ENCODE data around the gene CARS1. TPM values are rescaled to one million over a fixed set of nuclear protein-coding genes. Genes with fewer than 3 reads are reported as not detected.

Gene CARS1
- total and polyA plus RNA-seq, 2 donors (not counting 1 experiment from before 2014, with no cell fraction given): 31.3 to 49.5 TPM

DNA sequence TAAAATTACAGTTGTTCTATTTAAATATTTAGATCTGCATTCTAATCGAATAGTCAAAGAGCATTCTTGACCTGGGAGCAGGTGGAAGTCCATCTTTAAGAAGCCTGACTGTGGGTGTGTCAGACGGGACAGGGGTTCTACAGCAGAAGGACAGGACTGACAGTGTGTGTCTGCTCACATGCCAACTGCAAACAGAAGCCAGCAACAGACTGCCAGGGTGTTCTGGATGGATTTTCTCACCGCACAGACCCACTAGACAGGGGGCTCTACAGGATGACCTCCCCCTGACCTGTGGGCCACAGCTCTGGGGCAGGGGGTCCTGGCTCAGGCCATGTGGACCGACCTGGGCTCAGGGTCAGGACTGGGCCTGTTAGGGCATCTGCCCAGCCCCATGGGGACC lies 42.3 kb downstream of the CARS1 start:
- DNase-seq (no peak), ATAC-seq (ENCODE audit: low read depth) (no peak)
- ChIA-PET POLR2A (no interaction called here), CTCF (no interaction called here)
- no peak overlapping the region for H3K27ac Mint-ChIP-seq
- Histone ChIP-seq H3K36me3 (replicated peaks in 1 of 2; ENCODE audit: control extremely low read depth in 1 of 2, control insufficient read depth in 1 of 2, extremely low read depth in 1 of 2, insufficient read depth in 2 of 2, low read length in 1 of 2) (peaks cover 3 to 76% of the 10 kb centered on the region in 2 experiments), H4K20me1 (ENCODE audit: control insufficient read depth, insufficient read depth, low read length, poor library complexity, severe bottlenecking) (no peaks in the 10 kb centered on the region), H3K79me2 (ENCODE audit: control insufficient read depth, insufficient read depth, low read length) (no peaks in the 10 kb centered on the region), H3K4me2 (replicated peaks; ENCODE audit: low read depth, low read length, poor library complexity, severe bottlenecking) (no peak overlapping the region), H3K9ac (ENCODE audit: low read length) (no peak overlapping the region), H2AFZ (ENCODE audit: insufficient read depth, low read depth, low read length, poor library complexity, severe bottlenecking) (no peak overlapping the region), H3K4me1 (ENCODE audit: control insufficient read depth in 2 of 2, insufficient read depth in 2 of 2, low read length in 2 of 2) (peaks cover 0 to 17% of the 10 kb centered on the region in 2 donors), H3K27me3 (replicated peaks in 1 of 4; ENCODE audit: control extremely low read depth in 1 of 4, control insufficient read depth in 3 of 4, insufficient read depth in 4 of 4, low read length in 3 of 4) (no peaks in the 10 kb centered on the region), H3K9me3 (ENCODE audit: control extremely low read depth in 1 of 3, control insufficient read depth in 2 of 3, insufficient read depth in 1 of 3, low read length in 2 of 3) (no peaks in the 10 kb centered on the region), H3K4me3 (ENCODE audit: control extremely low read depth in 1 of 5, extremely low read depth in 1 of 5, insufficient read depth in 1 of 5, low read depth in 2 of 5, low read length in 4 of 5) (no peak overlapping the region), H3K27ac (ENCODE audit: low read length in 2 of 2) (no peak overlapping the region)
- no peaks in the 10 kb centered on the region for H3K9me3 Mint-ChIP-seq (ENCODE audit: insufficient read depth)
- no peaks in the 10 kb centered on the region for H3K27me3 Mint-ChIP-seq
- intact Hi-C loops (cut with micrococcal nuclease): no loop called here
- TF ChIP-seq, protein P1, sequence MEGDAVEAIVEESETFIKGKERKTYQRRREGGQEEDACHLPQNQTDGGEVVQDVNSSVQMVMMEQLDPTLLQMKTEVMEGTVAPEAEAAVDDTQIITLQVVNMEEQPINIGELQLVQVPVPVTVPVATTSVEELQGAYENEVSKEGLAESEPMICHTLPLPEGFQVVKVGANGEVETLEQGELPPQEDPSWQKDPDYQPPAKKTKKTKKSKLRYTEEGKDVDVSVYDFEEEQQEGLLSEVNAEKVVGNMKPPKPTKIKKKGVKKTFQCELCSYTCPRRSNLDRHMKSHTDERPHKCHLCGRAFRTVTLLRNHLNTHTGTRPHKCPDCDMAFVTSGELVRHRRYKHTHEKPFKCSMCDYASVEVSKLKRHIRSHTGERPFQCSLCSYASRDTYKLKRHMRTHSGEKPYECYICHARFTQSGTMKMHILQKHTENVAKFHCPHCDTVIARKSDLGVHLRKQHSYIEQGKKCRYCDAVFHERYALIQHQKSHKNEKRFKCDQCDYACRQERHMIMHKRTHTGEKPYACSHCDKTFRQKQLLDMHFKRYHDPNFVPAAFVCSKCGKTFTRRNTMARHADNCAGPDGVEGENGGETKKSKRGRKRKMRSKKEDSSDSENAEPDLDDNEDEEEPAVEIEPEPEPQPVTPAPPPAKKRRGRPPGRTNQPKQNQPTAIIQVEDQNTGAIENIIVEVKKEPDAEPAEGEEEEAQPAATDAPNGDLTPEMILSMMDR (IDR thresholded peaks at IDR 0.05): no peak
- no peak for TF ChIP-seq EZH2 (IDR thresholded peaks at IDR 0.05; ENCODE audit: borderline replicate concordance, insufficient read depth, low read depth, low read length, poor library complexity, severe bottlenecking)
- H3K4me1 Mint-ChIP-seq: no peaks in the 10 kb centered on the region
- WGBS (ENCODE audit: insufficient coverage): 99% methylated on average over 4 of the region's 4 CpGs
- H3K4me3 Mint-ChIP-seq: no peak overlapping the region

DNA sequence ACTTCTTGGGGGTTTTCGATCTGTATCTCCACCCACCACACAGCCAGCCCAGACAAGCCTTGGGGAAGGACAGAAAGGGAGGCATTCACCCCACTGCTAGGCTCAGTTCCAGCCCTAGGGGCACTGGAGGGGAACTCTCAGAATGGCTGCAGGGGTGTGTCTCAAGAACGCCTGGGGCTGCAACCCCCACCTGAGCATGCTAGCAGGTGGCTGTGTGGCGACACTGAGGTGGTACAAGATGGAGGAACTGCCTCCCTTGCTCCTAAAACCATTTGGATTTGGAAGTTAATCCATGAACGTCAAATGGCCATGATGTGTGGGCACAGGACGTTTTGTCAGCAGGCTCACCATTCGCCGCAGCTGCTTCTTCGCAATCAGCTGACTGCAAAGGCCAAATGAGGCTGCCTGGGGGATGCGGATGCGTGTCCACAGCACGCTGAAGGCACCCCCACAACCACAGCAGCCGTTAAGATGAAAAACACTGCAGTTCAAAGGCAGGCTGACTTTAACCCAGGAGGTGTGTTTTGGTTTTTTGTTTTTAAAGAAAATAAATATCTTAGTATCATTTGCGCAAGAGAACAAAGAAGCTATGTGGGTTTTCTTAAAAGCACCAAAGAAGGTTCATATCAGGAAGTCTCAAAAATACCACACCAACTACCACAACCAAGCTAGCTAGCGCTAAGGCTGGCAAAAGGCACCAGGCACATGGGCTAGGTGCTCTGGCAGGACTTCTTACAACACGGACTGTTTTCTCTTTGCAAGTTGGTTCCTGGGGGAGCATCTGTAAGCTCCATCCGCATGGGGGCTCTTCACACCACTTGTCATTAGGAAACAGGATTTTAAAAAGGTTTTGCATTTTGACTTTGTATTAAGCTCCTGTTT lies 42.9 kb downstream of the CARS1 start:
- H3K27ac Mint-ChIP-seq: no peak overlapping the region
- peaks cover 0 to 17% of the 10 kb centered on the region in 2 donors for H3K4me1 ChIP-seq (ENCODE audit: control insufficient read depth in 2 of 2, insufficient read depth in 2 of 2, low read length in 2 of 2)
- no peaks in the 10 kb centered on the region for H3K27me3 Mint-ChIP-seq
- no peaks in the 10 kb centered on the region for H3K27me3 ChIP-seq (replicated peaks in 1 of 4; ENCODE audit: control extremely low read depth in 1 of 4, control insufficient read depth in 3 of 4, insufficient read depth in 4 of 4, low read length in 3 of 4)
- DNase-seq (no peak), ATAC-seq (ENCODE audit: low read depth) (no peak)
- 63% methylated on average over 8 of the region's 16 CpGs for WGBS (ENCODE audit: insufficient coverage)
- H3K36me3 ChIP-seq (replicated peaks in 1 of 2; ENCODE audit: control extremely low read depth in 1 of 2, control insufficient read depth in 1 of 2, extremely low read depth in 1 of 2, insufficient read depth in 2 of 2, low read length in 1 of 2): peaks cover 3 to 73% of the 10 kb centered on the region in 2 experiments
- no peak overlapping the region for H3K27ac ChIP-seq (ENCODE audit: low read length in 2 of 2)
- no peak overlapping the region for H3K4me3 Mint-ChIP-seq
- ChIA-PET CTCF (no interaction called here), POLR2A (no interaction called here)
- no peak overlapping the region for H3K9ac ChIP-seq (ENCODE audit: low read length)
- H3K4me3 ChIP-seq (ENCODE audit: control extremely low read depth in 1 of 5, extremely low read depth in 1 of 5, insufficient read depth in 1 of 5, low read depth in 2 of 5, low read length in 4 of 5): no peak overlapping the region
- H4K20me1 ChIP-seq (ENCODE audit: control insufficient read depth, insufficient read depth, low read length, poor library complexity, severe bottlenecking): no peaks in the 10 kb centered on the region
- no peak overlapping the region for H3K4me2 ChIP-seq (replicated peaks; ENCODE audit: low read depth, low read length, poor library complexity, severe bottlenecking)
- intact Hi-C loops (cut with micrococcal nuclease): no loop called here
- no peak for TF ChIP-seq EZH2 (IDR thresholded peaks at IDR 0.05; ENCODE audit: borderline replicate concordance, insufficient read depth, low read depth, low read length, poor library complexity, severe bottlenecking)
- TF ChIP-seq, protein P1 (IDR thresholded peaks at IDR 0.05): no peak
- no peaks in the 10 kb centered on the region for H3K79me2 ChIP-seq (ENCODE audit: control insufficient read depth, insufficient read depth, low read length)
- no peak overlapping the region for H2AFZ ChIP-seq (ENCODE audit: insufficient read depth, low read depth, low read length, poor library complexity, severe bottlenecking)
- no peaks in the 10 kb centered on the region for H3K9me3 Mint-ChIP-seq (ENCODE audit: insufficient read depth)
- no peaks in the 10 kb centered on the region for H3K4me1 Mint-ChIP-seq
- H3K9me3 ChIP-seq (ENCODE audit: control extremely low read depth in 1 of 3, control insufficient read depth in 2 of 3, insufficient read depth in 1 of 3, low read length in 2 of 3): no peaks in the 10 kb centered on the region

Measured in B cell (primary cell).